Gastroesophageal sphincter (tissue), 3 donors: ENCODE data around the gene CNTNAP2.

Experiments
- POLR2A ChIP-seq, 2 donors: fragments of 450-650 bp; IDR thresholded peaks; one replicate each; pipeline ENCODE4 v1.6.1; 2017; ENCODE audit warnings: antibody characterized with exemption in 2 of 2, mild to moderate bottlenecking in 2 of 2, moderate library complexity in 1 of 2
- POLR2AphosphoS5 ChIP-seq: sonication (generic); formaldehyde crosslinking; IDR thresholded peaks from one replicate; pipeline ENCODE4 v1.6.1; 2017; ENCODE audit warnings: antibody characterized with exemption
- TF ChIP-seq, protein P1 (sequence below), 4 experiments: fragments of 200-600 bp in 2 of 4; fragments of 450-650 bp in 2 of 4; sonication (generic) in 1 of 4; IDR thresholded peaks; one replicate each; pipeline ENCODE4 v1.5.1; 2017 to 2019; ENCODE audit warnings: antibody characterized with exemption in 4 of 4, mild to moderate bottlenecking in 2 of 4, moderate library complexity in 2 of 4

DNA sequence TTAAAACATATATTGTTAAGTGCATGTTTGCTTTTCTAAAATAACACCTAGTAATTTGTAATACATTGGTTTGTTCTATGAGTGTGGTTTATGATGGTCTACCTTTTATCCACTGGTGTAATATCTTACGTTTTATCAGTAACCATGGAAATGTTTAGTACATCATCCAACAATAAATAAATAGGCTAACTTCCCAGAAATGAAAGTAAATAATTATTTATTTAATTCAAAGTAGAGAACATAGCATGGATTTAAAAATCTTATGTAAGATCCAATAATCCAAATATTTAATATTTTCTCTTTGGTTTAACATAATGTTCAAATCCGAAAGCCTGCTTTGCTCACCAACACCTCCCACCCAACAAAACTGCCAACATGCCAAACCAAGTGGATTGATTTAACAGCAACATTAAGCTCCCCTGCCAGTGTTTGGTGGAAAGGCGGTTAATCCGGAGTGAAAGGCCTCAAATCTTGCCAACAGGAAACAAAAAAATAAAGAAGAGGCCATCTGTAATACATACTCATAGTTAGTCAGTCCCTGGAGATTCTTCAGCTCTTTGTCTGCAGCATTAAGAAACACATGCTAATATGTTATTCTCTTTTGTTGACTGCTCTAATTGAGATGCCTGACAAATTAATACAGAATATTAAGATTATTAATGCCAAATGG is 897.8 kb downstream of the CNTNAP2 start:
- TF ChIP-seq, protein P1, sequence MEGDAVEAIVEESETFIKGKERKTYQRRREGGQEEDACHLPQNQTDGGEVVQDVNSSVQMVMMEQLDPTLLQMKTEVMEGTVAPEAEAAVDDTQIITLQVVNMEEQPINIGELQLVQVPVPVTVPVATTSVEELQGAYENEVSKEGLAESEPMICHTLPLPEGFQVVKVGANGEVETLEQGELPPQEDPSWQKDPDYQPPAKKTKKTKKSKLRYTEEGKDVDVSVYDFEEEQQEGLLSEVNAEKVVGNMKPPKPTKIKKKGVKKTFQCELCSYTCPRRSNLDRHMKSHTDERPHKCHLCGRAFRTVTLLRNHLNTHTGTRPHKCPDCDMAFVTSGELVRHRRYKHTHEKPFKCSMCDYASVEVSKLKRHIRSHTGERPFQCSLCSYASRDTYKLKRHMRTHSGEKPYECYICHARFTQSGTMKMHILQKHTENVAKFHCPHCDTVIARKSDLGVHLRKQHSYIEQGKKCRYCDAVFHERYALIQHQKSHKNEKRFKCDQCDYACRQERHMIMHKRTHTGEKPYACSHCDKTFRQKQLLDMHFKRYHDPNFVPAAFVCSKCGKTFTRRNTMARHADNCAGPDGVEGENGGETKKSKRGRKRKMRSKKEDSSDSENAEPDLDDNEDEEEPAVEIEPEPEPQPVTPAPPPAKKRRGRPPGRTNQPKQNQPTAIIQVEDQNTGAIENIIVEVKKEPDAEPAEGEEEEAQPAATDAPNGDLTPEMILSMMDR (IDR thresholded peaks at IDR 0.05): no peak
- TF ChIP-seq POLR2AphosphoS5 (no peak), POLR2A (IDR thresholded peaks at IDR 0.05) (no peak)
